Subcutaneous adipose tissue (tissue), 4 donors: ENCODE measurements around the gene LCN12. TPM values are rescaled to one million over a fixed set of nuclear protein-coding genes. Genes with fewer than 3 reads are reported as not detected.

Source experiments
- CTCF ChIP-seq: fragments of 450-650 bp; IDR thresholded peaks from one replicate; pipeline ENCODE4 v1.5.1; 2016; ENCODE audit warnings: low read depth, mild to moderate bottlenecking, control low read depth, antibody characterized with exemption, moderate library complexity
- total RNA-seq, 4 donors: library from RNA; depleted of rRNA; stranded (reverse); fragments of >200 nt; gene quantifications; one replicate each; pipeline ENCODE4 v1.1.0, GENCODE V29; 2016

Gene LCN12
- total RNA-seq, 4 donors from 2014 or later, result not detected

DNA sequence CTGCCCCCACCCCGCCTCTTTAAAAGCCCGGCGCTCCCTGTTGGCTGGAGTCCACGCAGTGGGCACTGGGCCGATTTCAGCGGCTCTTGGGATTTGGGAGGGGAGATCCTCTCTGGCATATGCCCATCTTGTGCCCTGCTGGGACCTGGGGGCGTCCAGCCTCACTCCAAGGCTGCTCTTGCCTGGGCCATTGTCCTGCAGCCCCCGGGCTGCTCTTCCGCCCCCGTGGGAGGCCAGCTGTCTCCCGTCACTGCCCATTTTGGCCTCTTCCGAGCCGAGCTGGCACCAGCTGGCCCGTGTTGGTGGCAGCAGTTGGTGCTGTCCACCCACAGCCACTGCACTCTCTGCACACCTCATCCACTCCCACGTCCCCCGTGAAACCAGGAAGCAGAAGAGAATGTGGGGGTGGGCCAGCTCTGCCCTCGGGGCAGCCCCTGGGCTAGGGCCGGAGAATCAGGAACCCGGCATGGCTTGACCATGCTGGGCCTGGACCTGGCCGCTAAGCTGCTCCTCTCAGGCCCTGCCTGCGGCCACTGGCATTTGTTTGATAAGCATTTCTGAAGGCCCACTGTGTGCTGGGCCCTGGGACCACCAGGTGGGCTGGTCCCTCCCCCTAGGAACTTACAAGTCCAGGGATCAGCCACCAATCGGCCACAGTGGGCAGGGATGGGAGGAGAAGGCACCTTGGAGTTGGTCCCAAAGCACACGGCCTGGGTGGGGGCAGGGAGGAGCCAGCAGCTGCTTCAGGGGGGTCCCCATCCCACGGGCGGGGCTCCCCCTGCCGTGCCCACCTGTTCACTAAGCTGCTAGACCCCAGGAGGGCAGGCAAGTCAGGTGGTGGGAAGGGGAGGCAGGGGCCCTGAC is 4.8 kb upstream of the LCN12 start:
- TF ChIP-seq CTCF, result no peak

DNA sequence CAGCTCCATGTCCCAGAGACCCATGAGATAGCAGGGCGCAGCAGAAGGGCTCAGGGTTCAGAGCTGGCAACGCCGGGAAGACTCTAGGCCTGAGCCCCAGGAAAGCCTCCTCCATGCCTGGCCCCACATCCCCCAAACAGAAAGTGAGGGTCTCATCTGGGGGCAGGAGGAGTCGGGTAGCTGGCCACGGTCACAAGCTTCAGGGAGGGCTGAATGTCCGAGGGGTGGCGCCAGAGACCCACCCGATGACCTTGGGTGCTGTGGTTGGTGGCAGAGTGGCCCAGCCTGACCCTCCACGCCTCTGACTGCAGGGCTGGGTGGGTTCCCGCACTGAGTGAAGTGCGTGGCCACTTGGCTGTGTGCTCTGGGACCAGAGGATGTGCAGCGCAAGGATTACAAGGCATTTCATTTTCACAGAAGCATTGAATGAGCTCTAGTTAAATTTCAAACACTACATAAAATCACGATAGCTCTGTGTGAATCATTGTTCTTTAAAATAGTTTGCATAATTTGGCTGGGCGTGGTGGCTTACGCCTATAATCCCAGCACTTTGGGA is 4.0 kb upstream of the LCN12 start:
- TF ChIP-seq CTCF, result no peak

DNA sequence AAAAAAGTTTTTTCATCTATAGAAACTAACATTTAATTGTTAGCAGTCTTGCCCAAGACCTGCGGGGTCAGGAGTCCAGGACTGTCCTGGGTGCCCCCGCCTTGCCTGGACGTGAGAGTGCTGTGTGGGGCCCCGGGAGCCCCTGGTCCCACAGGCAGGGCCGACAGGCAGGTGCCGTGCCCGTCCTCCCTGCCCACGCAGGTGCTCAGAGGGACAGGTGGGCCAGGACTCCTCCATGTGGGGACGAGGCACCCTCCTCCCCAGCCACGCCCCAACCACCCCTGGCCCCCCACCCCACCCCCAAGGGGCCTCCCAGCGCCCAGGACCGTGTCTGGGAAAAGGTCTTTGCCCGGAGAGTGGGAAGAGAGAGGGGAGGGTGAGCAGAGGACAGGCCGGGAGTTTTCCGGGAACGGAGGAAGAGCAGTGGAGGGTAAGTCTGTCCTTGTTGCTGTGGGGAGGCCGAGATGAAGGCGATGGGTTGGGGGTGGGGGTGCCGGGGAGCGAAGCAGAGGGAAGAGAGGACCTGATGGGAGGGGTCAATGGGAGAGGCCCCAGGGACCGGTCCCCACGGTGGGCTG is 2.7 kb upstream of the LCN12 start:
- no peak for TF ChIP-seq CTCF

DNA sequence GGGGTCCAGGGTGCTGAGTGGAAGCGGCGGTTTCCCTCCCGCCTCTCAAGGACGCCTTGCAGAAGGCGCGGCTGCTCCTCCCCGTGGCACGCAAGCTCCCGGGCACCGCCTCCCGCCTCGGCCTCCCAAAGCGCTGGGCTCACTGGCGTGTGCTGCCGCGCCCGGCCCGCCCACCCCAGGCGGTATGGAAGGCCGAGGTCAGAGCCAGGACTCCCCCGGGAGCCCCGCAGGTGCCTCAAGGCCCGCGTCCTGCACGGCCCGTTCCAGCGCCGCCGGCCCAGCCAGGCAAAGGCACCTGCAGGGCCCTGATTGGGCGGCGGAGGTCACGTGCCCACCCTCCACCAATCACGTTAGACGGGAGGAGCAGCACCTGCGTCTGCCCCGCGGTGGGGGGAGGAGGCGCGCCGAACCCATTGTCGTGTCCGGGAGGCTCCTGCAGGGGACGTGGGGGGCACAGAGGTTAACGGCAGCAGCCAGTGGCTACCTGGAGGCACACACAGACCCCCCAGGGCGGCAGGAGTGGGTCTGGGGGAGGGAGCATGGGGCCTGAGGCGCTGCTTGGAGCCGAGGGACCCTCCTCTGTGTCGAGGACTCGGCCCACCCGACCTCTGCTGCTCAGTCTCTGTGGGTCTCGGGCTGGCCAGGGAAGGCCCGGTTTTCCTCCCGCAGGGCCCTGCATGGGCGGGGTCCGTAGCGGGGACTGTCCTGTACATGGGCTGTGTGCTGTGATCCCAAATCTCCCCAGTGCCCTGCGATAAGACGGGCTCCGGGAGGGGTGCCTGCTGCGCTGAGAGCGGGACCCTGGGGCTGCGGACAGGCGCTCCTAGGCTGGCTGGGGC is 2.0 kb upstream of the LCN12 start:
- TF ChIP-seq CTCF, result no peak

DNA sequence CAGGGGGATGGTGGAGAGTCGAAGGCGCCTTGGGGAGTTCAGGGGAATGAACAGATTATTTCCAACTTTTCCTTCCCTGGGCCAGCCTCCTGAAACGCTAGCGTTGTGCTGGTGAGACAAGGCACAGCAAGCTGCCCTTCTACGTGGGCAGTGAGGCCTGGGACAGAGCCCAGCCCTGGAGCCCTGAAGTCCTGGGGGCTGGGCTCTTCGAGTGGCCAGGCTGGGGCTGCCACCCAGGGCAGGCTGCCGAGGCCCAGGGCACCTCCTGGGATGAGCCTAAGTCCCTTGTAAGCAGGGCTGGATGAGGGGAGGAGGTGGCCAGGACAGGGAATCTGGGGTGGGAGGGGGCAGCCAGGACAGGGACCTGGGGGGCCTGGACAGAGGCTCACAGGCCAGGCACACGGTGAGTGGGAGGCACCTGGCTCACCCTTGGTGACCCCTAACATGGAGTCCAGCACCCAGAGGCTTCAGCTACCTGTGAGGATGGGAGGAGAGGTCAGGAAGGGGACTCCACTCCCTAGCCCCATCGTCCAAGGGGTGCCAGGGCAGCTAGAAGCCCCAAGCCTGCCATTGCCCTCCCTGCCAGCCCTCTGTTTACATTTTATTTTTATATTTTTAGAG is 1.3 kb upstream of the LCN12 start:
- no peak for TF ChIP-seq CTCF

GRCh38 chr9:136952321-136952850 is 313 bp downstream of the LCN12 start:
- no peak for TF ChIP-seq CTCF
